Measurements from ENCODE around the gene HMCN1.

GRCh38 chr1:186188736-186189135, 454.5 kb downstream of the HMCN1 start:
- TF ChIP-seq, protein P1, sequence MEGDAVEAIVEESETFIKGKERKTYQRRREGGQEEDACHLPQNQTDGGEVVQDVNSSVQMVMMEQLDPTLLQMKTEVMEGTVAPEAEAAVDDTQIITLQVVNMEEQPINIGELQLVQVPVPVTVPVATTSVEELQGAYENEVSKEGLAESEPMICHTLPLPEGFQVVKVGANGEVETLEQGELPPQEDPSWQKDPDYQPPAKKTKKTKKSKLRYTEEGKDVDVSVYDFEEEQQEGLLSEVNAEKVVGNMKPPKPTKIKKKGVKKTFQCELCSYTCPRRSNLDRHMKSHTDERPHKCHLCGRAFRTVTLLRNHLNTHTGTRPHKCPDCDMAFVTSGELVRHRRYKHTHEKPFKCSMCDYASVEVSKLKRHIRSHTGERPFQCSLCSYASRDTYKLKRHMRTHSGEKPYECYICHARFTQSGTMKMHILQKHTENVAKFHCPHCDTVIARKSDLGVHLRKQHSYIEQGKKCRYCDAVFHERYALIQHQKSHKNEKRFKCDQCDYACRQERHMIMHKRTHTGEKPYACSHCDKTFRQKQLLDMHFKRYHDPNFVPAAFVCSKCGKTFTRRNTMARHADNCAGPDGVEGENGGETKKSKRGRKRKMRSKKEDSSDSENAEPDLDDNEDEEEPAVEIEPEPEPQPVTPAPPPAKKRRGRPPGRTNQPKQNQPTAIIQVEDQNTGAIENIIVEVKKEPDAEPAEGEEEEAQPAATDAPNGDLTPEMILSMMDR (conservative IDR thresholded peaks at IDR 0.05; ENCODE audit: low read depth in 2 of 2): no peak
- no peak for TF ChIP-seq EZH2 (IDR thresholded peaks at IDR 0.05; ENCODE audit: low read depth, unreplicated experiment)
- no peak for TF ChIP-seq CREB1 (CRISPR knock-in tag; IDR thresholded peaks at IDR 0.05; ENCODE audit: low read depth)
- TF ChIP-seq EZH2phosphoT487 (IDR thresholded peaks at IDR 0.05; ENCODE audit: unreplicated experiment): no peak
- no peak for TF ChIP-seq ZNF331 (CRISPR knock-in tag; IDR thresholded peaks at IDR 0.05; ENCODE audit: low read depth)
- no peak for TF ChIP-seq NANOG (IDR thresholded peaks at IDR 0.05; ENCODE audit: borderline replicate concordance)
